A549 (cell line): ENCODE results near the gene TNRC6C. TPM values are rescaled to one million over a fixed set of nuclear protein-coding genes. Genes with fewer than 3 reads are reported as not detected.

ENCODE experiments used
- ATAC-seq, 2 experiments: fragments of 200-7000 bp in 1 of 2; fragments of >200 bp in 1 of 2; cut with Nextera tagmentation in 1 of 2; cut with Tn5 transposase in 1 of 2; 3 replicates each; pipeline versions ENCODE4 v1.8.0 to v1.9.1; 2018 to 2020; ENCODE audit warnings: mild to moderate bottlenecking in 1 of 2, moderate library complexity in 1 of 2
- CTCF ChIA-PET: fragments of 300-600 bp; sonication (Branson Sonifier 250); formaldehyde crosslinking; extraction: SDS; loops from one replicate; lab custom pipeline; 2021; ENCODE audit warnings: antibody characterized with exemption, inconsistent platforms; lab: Yijun Ruan, JAX
- POLR2A ChIA-PET: fragments of 350-600 bp; formaldehyde crosslinking; extraction: SDS; loops from one replicate; lab custom pipeline; 2021; ENCODE audit warnings: antibody characterized with exemption, inconsistent platforms; lab: Yijun Ruan, JAX
- DNase-seq, 2 experiments: peaks; one replicate each; pipeline versions ENCODE4 v3.0.0 to v3.0.0-alpha.2; 2011 to 2016; ENCODE audit warnings: low read depth in 1 of 2, low spot score in 1 of 2
- FAIRE-seq: peaks from 2 replicates; lab custom pipeline; 2011; peaks lifted over from hg19 to GRCh38; lab: Jason Lieb, UNC
- H3K27ac ChIP-seq, 2 experiments: fragments of >200 bp; sonication (Bioruptor Twin); formaldehyde crosslinking; 3 replicates each; pipeline ENCODE4 v1.5.1; 2016 to 2017
- H3K4me1 ChIP-seq: fragments of >200 bp; sonication (Bioruptor Twin); formaldehyde crosslinking; 3 replicates; pipeline ENCODE4 v1.6.1; 2016
- H3K4me2 ChIP-seq: fragments of >200 bp; sonication (Bioruptor Twin); formaldehyde crosslinking; 3 replicates; pipeline ENCODE4 v1.6.1; 2016
- H3K4me3 ChIP-seq: fragments of >200 bp; sonication (Bioruptor Twin); formaldehyde crosslinking; 3 replicates; pipeline ENCODE4 v1.5.1; 2016
- H3K9me3 ChIP-seq: fragments of >200 bp; sonication (Bioruptor Twin); formaldehyde crosslinking; 3 replicates; pipeline ENCODE4 v1.6.1; 2016
- BHLHE40 ChIP-seq: IDR thresholded peaks from 2 replicates; pipeline ENCODE4 v1.6.1; 2012; ENCODE audit warnings: low read depth, low read length, inconsistent platforms
- CBX8 ChIP-seq: fragments of 200-600 bp; sonication (generic); IDR thresholded peaks from 2 replicates; pipeline ENCODE4 v1.6.1; 2016
- CEBPB ChIP-seq, 2 experiments: fragments of >200 bp in 1 of 2; sonication (Bioruptor Twin) in 1 of 2; formaldehyde crosslinking in 1 of 2; IDR thresholded peaks; 2 replicates each; pipeline ENCODE4 v1.6.1; 2012 to 2016
- CHD4 ChIP-seq: fragments of 200-600 bp; sonication (generic); IDR thresholded peaks from 2 replicates; pipeline ENCODE4 v1.6.1; 2016; ENCODE audit warnings: antibody characterized with exemption, mild to moderate bottlenecking, borderline replicate concordance
- EHF ChIP-seq: fragments of 250-450 bp; sonication (Bioruptor Pico); IDR thresholded peaks from 2 replicates; pipeline ENCODE4 v1.5.0; 2020; ENCODE audit warnings: mild to moderate bottlenecking
- EP300 ChIP-seq, 2 experiments: fragments of >200 bp; sonication (Bioruptor Twin); formaldehyde crosslinking; IDR thresholded peaks; 2 replicates in 1 of 2; 3 replicates in 1 of 2; pipeline ENCODE4 v1.6.1; 2016 to 2017
- ESRRA ChIP-seq: fragments of 150-350 bp; IDR thresholded peaks from 2 replicates; pipeline ENCODE4 v1.6.1; 2014; ENCODE audit warnings: mild to moderate bottlenecking, low read length, borderline replicate concordance
- HEYL ChIP-seq: fragments of 250-450 bp; sonication (Bioruptor Pico); IDR thresholded peaks from 2 replicates; pipeline ENCODE4 v1.8.0; 2021; ENCODE audit warnings: mild to moderate bottlenecking, moderate library complexity
- HOXA7 ChIP-seq: fragments of 250-450 bp; sonication (Bioruptor Pico); IDR thresholded peaks from 2 replicates; pipeline ENCODE4 v1.5.0; 2020; ENCODE audit warnings: mild to moderate bottlenecking, moderate library complexity
- JUN ChIP-seq, 2 experiments: fragments of >200 bp; sonication (Bioruptor Twin); formaldehyde crosslinking; IDR thresholded peaks; 2 replicates in 1 of 2; 3 replicates in 1 of 2; pipeline ENCODE4 v1.6.1; 2016 to 2017
- JUNB ChIP-seq: fragments of >200 bp; sonication (Bioruptor Twin); formaldehyde crosslinking; IDR thresholded peaks from 2 replicates; pipeline ENCODE4 v1.6.1; 2016
- KDM1A ChIP-seq: fragments of 200-600 bp; sonication (generic); IDR thresholded peaks from 2 replicates; pipeline ENCODE4 v1.6.1; 2016; ENCODE audit warnings: low read depth, mild to moderate bottlenecking
- MAFK ChIP-seq: fragments of 450-650 bp; IDR thresholded peaks from 2 replicates; pipeline ENCODE4 v1.6.1; 2014; ENCODE audit not compliant: partially characterized antibody
- MYC ChIP-seq: IDR thresholded peaks from 2 replicates; pipeline ENCODE4 v1.6.1; 2012; ENCODE audit warnings: mild to moderate bottlenecking, inconsistent platforms, low read length, improper control_type of control experiment, borderline replicate concordance
- NFE2L2 ChIP-seq: fragments of 150-350 bp; conservative IDR thresholded peaks from 2 replicates; pipeline ENCODE4 v1.6.1; 2014; ENCODE audit warnings: low read length
- NPAS2 ChIP-seq: fragments of 250-450 bp; sonication (Bioruptor Pico); IDR thresholded peaks from 2 replicates; pipeline ENCODE4 v1.8.0; 2022; ENCODE audit warnings: mild to moderate bottlenecking, moderate library complexity, borderline replicate concordance
- PHF8 ChIP-seq: fragments of 200-600 bp; sonication (generic); IDR thresholded peaks from 2 replicates; pipeline ENCODE4 v1.6.1; 2016; ENCODE audit warnings: low read depth, mild to moderate bottlenecking, antibody characterized with exemption, moderate library complexity, borderline replicate concordance
- POLR2AphosphoS2 ChIP-seq: conservative IDR thresholded peaks from 2 replicates; pipeline ENCODE4 v1.6.1; 2012; ENCODE audit warnings: low read length, improper control_type of control experiment, inconsistent platforms
- RAD21 ChIP-seq, 2 experiments: fragments of >200 bp in 1 of 2; sonication (Bioruptor Twin) in 1 of 2; formaldehyde crosslinking in 1 of 2; IDR thresholded peaks in 1 of 2; conservative IDR thresholded peaks in 1 of 2; 2 replicates in 1 of 2; 3 replicates in 1 of 2; pipeline ENCODE4 v1.6.1; 2012 to 2018; ENCODE audit warnings: inconsistent platforms in 1 of 2
- RCOR1 ChIP-seq: fragments of 150-350 bp; IDR thresholded peaks from 2 replicates; pipeline ENCODE4 v1.6.1; 2014; ENCODE audit warnings: antibody characterized with exemption, low read length, low read depth
- TP53 ChIP-seq: fragments of 250-450 bp; sonication (Bioruptor Pico); IDR thresholded peaks from 2 replicates; pipeline ENCODE4 v1.5.0; 2021; ENCODE audit warnings: mild to moderate bottlenecking, moderate library complexity
- ZC3H11A ChIP-seq: fragments of 450-650 bp; IDR thresholded peaks from 2 replicates; pipeline ENCODE4 v1.6.1; 2014; ENCODE audit warnings: antibody characterized with exemption, mild to moderate bottlenecking
- WGBS: methylation state at CpG from one replicate; pipeline ENCODE4 v1.1.6; 2017; ENCODE audit errors: missing lambda C conversion rate; 5-methylcytosine and 5-hydroxymethylcytosine counted together
- polyA plus RNA-seq, 4 experiments: library from polyadenylated mRNA; depleted of rRNA in 3 of 4; stranded (reverse); fragments of >200 nt; fragmentation: RNase III in 1 of 4; extraction: RNeasy Plus Mini Kit Qiagen cat#74134 plus additional on column Dnase treatment in 1 of 4; gene quantifications; 2 replicates in 3 of 4; 3 replicates in 1 of 4; pipeline ENCODE4 v1.2.3, GENCODE V29; 2011 to 2017
- TF ChIP-seq, protein P1 (sequence below): fragments of 250-450 bp; sonication (Bioruptor Pico); IDR thresholded peaks from 2 replicates; pipeline ENCODE4 v1.5.0; 2020; ENCODE audit warnings: low read depth, mild to moderate bottlenecking, moderate library complexity
- TF ChIP-seq, protein P2 (sequence below): IDR thresholded peaks from 2 replicates; pipeline ENCODE4 v1.6.1; 2012
- TF ChIP-seq, protein P3 (sequence below): fragments of >200 bp; sonication (Bioruptor Twin); formaldehyde crosslinking; IDR thresholded peaks from 3 replicates; pipeline ENCODE4 v1.5.1; 2016

TNRC6C gene
- polyA plus RNA-seq, 2 of the 4 experiments (the other 2 are of a cell fraction), result 1.3 to 1.9 TPM

DNA sequence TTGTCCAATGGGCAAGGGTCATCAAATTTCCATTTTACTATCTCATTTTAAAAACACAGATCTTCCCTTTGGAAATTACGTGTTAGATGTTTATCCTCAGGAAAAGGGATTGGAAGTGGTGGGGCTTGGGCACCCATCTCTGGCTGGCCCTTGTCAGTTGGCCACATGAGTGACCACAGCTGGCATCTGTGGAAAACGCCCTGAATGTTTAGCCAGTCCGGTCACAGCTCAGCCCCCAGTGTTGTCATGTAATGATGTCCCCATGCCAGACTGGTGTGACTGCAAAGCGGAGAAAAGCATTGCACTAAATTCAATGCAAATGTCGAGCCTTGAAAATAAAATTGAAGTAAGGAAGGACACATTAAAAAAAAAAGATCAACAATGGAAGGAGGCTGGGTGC, 117.0 kb downstream of the TNRC6C start:
- TF ChIP-seq CEBPB (IDR thresholded peaks at IDR 0.05), result no peak
- TF ChIP-seq RCOR1, result no peak
- TF ChIP-seq EP300 (IDR thresholded peaks at IDR 0.05), result no peak
- TF ChIP-seq ESRRA, result no peak
- no peak for TF ChIP-seq CBX8
- no peak for TF ChIP-seq TP53 (CRISPR knock-in tag)
- no peak for TF ChIP-seq RAD21 (conservative IDR thresholded peaks at IDR 0.05 in 1 of 2, IDR thresholded peaks at IDR 0.05 in 1 of 2)
- TF ChIP-seq KDM1A, result no peak
- TF ChIP-seq, protein P1, sequence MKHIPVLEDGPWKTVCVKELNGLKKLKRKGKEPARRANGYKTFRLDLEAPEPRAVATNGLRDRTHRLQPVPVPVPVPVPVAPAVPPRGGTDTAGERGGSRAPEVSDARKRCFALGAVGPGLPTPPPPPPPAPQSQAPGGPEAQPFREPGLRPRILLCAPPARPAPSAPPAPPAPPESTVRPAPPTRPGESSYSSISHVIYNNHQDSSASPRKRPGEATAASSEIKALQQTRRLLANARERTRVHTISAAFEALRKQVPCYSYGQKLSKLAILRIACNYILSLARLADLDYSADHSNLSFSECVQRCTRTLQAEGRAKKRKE (CRISPR knock-in tag), result no peak
- no peak for TF ChIP-seq NPAS2 (CRISPR knock-in tag)
- no peak for TF ChIP-seq BHLHE40
- no peak for TF ChIP-seq NFE2L2
- TF ChIP-seq MYC, result no peak
- POLR2A ChIA-PET, result no interaction called here
- CTCF ChIA-PET, result interaction anchor here (0.6 kb wide), 1 partner anchor 61 kb away, joined by 4 read pairs; no protein-coding TSS in a partner anchor
- no peaks in the 10 kb centered on the region for H3K4me1 ChIP-seq
- WGBS, result 81% methylated on average over 5 of the region's 5 CpGs
- no peak for DNase-seq
- no peak overlapping the region for H3K4me2 ChIP-seq
- no peaks in the 10 kb centered on the region for H3K9me3 ChIP-seq
- FAIRE-seq, result no peak
- H3K4me3 ChIP-seq, result no peak overlapping the region
- no peak overlapping the region for H3K27ac ChIP-seq
- no peak for ATAC-seq

DNA sequence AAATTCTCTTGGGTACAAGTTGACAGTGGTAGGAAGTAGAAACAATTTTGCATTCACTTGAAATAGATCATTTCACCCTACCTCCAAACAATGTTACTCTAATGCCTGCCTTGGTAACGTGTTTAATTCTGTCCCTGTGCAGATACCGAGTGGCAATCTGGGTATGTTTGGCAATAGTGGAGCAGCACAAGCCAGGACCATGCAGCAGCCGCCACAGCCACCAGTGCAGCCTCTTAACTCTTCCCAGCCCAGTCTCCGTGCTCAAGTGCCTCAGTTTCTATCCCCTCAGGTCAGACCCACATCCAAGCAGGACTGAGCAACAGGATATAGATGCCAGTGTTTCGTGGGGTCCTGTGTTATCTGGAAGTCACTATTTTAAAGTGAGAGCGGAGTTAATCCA, 120.8 kb downstream of the TNRC6C start:
- DNase-seq (no peak), ATAC-seq (no peak), FAIRE-seq (no peak)
- Histone ChIP-seq H3K9me3 (no peaks in the 10 kb centered on the region), H3K4me3 (no peak overlapping the region), H3K4me1 (no peaks in the 10 kb centered on the region), H3K4me2 (no peak overlapping the region), H3K27ac (no peak overlapping the region)
- TF ChIP-seq TP53 (CRISPR knock-in tag) (no peak), HEYL (CRISPR knock-in tag) (no peak), ZC3H11A (no peak), POLR2AphosphoS2 (no peak), EHF (CRISPR knock-in tag) (no peak), JUNB (no peak), JUN (IDR thresholded peaks at IDR 0.05) (no peak), BHLHE40 (no peak), MAFK (no peak), MYC (no peak), CHD4 (no peak), RCOR1 (no peak), HOXA7 (CRISPR knock-in tag) (no peak), KDM1A (no peak), PHF8 (no peak), CBX8 (no peak)
- TF ChIP-seq, protein P2, sequence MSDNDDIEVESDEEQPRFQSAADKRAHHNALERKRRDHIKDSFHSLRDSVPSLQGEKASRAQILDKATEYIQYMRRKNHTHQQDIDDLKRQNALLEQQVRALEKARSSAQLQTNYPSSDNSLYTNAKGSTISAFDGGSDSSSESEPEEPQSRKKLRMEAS, result no peak
- TF ChIP-seq, protein P1 (CRISPR knock-in tag), result no peak
- TF ChIP-seq, protein P3, sequence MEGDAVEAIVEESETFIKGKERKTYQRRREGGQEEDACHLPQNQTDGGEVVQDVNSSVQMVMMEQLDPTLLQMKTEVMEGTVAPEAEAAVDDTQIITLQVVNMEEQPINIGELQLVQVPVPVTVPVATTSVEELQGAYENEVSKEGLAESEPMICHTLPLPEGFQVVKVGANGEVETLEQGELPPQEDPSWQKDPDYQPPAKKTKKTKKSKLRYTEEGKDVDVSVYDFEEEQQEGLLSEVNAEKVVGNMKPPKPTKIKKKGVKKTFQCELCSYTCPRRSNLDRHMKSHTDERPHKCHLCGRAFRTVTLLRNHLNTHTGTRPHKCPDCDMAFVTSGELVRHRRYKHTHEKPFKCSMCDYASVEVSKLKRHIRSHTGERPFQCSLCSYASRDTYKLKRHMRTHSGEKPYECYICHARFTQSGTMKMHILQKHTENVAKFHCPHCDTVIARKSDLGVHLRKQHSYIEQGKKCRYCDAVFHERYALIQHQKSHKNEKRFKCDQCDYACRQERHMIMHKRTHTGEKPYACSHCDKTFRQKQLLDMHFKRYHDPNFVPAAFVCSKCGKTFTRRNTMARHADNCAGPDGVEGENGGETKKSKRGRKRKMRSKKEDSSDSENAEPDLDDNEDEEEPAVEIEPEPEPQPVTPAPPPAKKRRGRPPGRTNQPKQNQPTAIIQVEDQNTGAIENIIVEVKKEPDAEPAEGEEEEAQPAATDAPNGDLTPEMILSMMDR, result no peak
- 86% methylated on average over 6 of the region's 6 CpGs for WGBS
- ChIA-PET POLR2A (no interaction called here), CTCF (interaction anchor here (1.2 to 1.6 kb wide), 2 partner anchors 59 to 97 kb away, joined by 3 to 5 read pairs; no protein-coding TSS in a partner anchor)
